GM10266 (cell line): ENCODE measurements around the gene TEKT3.

ENCODE experiments used
- DNase-seq: peaks from one replicate; pipeline ENCODE4 v3.0.0; 2012; ENCODE audit errors: extremely low spot score
- CTCF ChIP-seq: IDR thresholded peaks from 2 replicates; pipeline ENCODE4 v1.5.1; 2012; ENCODE audit warnings: mild to moderate bottlenecking, low read depth; ENCODE audit not compliant: control insufficient read depth, insufficient read depth; ENCODE audit errors: missing control alignments

TEKT3 gene

GRCh38 chr17:15366026-15366425 is 24.6 kb upstream of the TEKT3 start:
- TF ChIP-seq CTCF: no peak
- no peak for DNase-seq

GRCh38 chr17:15364615-15365014 is 23.2 kb upstream of the TEKT3 start:
- no peak for TF ChIP-seq CTCF
- no peak for DNase-seq

- no peak for DNase-seq
- TF ChIP-seq CTCF: no peak
Measured at GRCh38 chr17:15363702-15364101, 22.3 kb upstream of the TEKT3 start.

- TF ChIP-seq CTCF: no peak
- DNase-seq: no peak
Measured at GRCh38 chr17:15361592-15361991, 20.2 kb upstream of the TEKT3 start.

GRCh38 chr17:15361151-15361550 is 19.8 kb upstream of the TEKT3 start:
- DNase-seq: no peak
- no peak for TF ChIP-seq CTCF

- no peak for DNase-seq
- no peak for TF ChIP-seq CTCF
Measured at GRCh38 chr17:15354256-15354655, 12.9 kb upstream of the TEKT3 start.

- TF ChIP-seq CTCF: no peak
- DNase-seq: no peak
Measured at GRCh38 chr17:15351925-15352324, 10.5 kb upstream of the TEKT3 start.

GRCh38 chr17:15351478-15351840 is 10.1 kb upstream of the TEKT3 start:
- DNase-seq: no peak
- TF ChIP-seq CTCF: no peak
